Measurements from ENCODE around the gene NBAS.
"Not testable (repeated sequence)": the region's sequence is repeated elsewhere in the genome, so short reads cannot be mapped to it uniquely, and the experiment has no call there.

The NBAS gene

GRCh38 chr2:15251753-15252152 lies 309.4 kb downstream of the NBAS start:
- no peak for DNase-seq

DNA sequence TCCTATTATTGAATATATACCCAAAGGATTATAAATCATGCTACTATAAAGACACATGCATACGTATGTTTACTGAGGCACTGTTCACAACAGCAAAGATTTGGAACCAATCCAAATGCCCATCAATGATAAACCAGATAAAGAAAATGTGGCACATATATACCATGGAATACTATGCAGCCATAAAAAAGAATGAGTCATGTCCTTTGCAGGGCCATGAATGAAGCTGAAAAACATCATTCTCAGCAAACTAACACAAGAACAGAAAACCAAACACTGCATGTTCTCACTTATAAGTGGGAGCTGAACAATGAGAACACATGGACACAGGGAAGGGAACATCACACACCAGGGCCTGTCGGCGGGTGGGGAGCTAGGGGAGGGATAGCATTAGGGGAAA lies 310.2 kb downstream of the NBAS start:
- DNase-seq = not testable (repeated sequence)

DNA sequence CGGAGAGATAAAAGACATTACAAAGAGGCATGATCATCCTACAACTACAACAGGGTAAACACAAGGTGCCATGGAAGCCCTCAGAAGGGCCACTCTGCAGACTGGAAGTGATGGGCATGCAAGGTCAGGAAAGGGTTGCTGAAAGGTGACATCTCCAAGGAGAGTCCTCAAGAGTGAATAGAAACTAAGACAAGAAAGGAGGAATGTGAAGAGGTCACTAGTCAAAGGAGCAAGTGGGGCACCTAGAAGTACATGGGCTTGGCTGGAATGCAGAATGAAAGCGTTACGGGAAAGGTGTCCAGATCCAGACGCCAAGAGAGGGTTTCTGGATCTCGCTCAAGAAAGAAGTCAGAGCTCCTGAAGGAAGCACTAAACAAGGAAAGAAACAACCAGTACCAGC lies 314.3 kb downstream of the NBAS start:
- DNase-seq = no peak

DNA sequence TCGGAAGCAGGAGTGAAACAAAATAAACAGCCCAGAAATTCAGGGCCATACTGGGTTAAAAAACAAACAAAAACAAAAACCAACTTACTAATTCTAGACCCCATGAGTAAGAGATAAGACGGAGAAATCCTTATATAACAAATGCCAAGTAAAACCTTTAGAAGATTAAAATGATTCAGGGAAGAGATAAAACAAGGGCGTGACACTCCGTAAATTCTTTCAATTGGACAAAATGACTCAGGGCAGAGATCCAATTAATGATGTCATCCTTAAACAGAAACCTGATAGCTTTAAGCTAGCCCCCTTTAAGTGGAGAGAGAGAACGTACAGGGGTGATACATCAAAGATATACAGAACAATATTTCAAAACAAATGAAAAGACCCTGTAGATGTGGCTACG lies 317.4 kb downstream of the NBAS start:
- DNase-seq = peak; percentile 20

- DNase-seq = no peak
These were observed 318.1 kb downstream of the NBAS start for GRCh38 chr2:15242936-15243461.

- DNase-seq = no peak
These were observed 319.2 kb downstream of the NBAS start for GRCh38 chr2:15241929-15242328.

DNA sequence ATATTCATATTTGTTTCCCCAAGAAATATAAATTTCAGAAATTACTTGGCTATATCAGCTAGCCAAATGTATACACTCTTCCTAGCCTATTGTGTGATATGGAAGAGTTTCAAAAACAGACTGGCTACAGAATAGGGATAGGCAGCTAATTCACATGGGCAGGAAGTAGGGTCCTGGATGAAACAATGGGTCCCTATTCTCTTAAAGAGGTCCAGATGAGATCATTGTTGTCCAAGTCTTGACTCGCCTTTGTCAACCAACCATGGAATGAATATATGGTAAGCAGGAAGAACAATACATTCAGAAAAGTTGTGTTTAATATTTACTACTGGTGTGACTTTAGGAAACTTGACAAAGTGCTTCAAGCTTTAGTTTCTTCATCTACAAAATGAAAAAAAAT lies 319.9 kb downstream of the NBAS start:
- DNase-seq = no peak

DNA sequence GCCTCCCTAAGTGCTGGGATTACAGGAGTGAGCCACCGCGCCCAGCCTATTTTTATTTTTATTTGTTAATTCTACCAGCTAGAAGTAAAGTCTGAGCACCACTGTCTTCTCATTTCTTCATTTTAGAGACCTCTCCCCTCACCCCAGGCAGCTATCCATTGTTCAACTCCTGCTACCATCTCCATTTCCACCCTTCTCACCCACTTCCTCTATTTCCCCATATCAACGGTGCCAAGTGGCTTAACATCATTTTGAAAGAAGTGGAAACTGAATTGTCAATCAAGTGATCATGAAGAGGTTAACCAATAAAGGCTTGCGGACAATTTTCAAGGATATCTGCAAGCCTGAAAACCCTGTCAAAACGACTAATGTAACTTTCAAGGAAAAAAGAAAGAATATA lies 323.1 kb downstream of the NBAS start:
- no peak for DNase-seq

GRCh38 chr2:15230599-15231192 lies 330.4 kb downstream of the NBAS start:
- no peak for DNase-seq

GRCh38 chr2:15226661-15227060 lies 334.5 kb downstream of the NBAS start:
- DNase-seq = no peak

DNA sequence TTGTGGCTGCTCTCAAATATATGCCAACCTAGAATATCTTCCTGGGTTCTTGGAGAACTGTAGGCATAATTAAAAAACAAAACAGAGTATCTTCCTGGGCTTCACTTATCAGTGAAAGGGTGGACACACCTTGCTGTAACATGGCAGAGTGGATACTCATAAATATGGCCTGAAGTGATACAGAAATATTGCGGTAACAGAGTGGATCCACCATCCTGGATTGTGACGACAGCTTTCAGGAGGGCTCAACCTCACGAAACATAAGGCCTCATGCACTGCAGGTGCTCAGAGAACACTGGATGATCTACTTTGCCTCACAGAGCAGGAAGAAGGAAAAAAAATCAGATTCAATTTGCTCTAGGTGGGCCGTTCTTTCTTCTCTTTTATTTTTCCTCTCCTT lies 336.0 kb downstream of the NBAS start:
- DNase-seq = no peak

GRCh38 chr2:15224641-15225040 lies 336.5 kb downstream of the NBAS start:
- DNase-seq = no peak

DNA sequence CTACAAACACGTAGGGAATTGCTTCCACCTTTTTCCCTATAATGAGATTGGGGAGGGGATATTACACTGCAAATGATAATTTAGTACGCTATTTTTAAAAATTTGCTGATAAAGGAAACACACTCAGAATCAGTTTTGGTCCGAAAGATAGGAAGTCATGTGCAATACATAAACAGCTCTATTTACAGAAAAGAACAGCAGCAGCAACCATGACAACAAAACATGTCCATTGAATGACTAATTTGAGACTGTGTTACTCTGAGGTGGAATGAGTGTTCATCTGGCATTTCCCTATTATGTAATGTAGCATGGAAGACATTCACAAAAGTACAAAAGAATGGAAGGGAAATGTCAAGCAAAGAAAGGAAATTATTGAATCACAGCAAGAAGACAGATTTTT lies 337.2 kb downstream of the NBAS start:
- no peak for DNase-seq

DNA sequence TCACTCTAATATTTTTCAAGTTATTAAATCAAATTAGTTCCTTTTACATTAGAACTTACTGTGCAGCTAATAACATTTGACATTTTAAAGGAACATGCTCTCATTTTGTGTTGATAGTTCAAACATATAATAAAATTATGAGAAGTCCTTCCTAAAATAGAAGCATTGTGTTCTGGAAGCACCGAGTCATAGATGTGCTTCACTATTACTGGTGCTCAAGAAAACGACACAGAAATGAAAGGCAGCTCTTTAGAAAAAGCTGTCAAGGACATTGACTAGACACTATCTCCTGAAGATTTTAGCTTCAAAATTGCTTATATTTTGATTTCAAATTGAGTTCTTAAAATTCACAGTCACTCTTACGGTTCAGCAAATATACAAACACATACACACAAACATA lies 338.3 kb downstream of the NBAS start:
- no peak for DNase-seq

- no peak for DNase-seq
These were observed 340.5 kb downstream of the NBAS start for GRCh38 chr2:15220603-15221002.

DNA sequence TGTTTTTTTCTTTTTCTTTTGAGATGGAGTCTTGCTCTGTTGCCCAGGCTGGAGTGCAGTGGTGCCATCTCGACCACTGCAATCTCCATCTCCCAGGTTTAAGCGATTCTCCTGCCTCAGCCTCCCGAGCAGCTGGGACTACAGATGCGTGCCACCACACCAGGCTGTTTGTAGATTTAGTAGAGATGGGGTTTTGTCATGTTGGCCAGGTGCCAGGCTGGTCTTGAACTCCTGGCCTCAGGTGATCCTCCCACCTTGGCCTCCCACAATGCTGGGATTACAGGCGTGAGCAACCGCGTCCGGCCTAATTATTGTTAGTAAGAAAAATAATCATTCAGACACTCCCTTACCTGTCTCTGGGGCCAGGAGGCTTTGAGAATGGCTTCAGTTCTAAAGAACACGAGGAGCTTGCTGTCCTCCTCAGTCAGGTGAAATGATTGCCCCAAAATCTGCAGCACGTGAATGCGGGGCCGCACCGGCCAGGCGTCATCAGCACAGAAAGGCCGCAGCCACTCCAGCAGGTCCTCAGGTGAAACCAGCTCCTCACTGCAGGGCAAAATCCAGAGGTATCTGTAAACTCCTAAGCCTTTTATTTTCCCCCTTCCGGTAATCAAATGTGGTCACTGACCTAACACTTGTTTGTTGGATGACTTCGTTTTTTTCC lies 342.6 kb downstream of the NBAS start:
- no peak for DNase-seq

- no peak for DNase-seq
These were observed 348.9 kb downstream of the NBAS start for GRCh38 chr2:15212249-15212648.

DNA sequence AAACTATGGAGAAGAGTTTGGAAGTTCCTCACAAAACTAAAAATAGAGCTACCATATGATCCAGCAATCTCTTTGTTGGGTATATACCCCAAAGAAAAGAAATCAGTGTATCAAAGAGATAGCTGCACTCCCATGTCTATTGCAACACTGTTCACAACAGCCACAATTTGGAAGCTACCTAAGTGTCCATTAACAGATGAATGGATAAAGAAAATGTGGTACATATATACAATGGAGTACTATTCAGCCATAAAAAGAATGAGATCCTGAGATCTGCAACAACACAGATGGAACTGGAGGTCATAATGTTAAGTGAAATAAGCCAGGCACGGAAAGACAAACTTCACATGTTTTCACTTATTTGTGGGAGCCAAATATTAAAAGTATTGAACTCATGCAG lies 350.6 kb downstream of the NBAS start:
- not testable (repeated sequence) for DNase-seq

GRCh38 chr2:15206419-15206818 lies 354.7 kb downstream of the NBAS start:
- no peak for DNase-seq

DNA sequence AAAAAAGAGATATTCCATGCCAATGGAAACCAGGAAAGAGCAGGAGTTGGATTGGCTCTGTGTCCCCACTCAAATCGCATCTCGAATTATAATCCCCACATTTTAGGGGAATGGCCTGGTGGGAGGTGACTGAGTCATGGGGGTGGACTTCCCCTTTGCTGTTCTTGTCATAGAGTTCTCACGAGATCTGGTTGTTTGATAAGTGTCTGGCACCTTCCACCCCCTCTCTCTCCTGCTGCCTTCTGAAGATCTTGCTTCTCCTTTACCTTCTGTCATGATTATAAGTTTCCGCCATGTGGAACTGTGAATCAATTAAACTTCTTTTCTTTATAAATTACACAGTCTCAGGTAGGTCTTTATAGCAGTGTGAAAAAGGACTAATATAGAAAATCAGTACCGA lies 355.6 kb downstream of the NBAS start:
- no peak for DNase-seq

- DNase-seq = no peak
These were observed 360.1 kb downstream of the NBAS start for GRCh38 chr2:15201009-15201408.

DNA sequence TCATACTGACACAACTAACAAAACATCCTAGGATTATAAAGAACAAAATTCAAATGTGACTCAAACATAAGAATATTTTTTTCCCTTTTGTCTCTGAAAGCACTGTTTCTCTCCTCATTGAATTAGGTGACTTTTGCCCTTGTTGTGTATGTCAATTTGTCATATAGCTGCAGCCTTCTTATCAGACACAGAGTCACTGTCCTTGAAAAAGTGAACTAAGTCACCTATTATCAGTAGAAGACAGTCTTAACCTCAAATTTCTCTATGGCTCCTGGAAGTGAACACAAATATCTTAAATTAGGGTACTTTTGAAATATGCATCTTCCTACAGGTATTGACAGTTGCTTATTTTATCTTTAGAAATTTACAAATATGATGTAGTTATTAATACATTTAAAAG lies 360.6 kb downstream of the NBAS start:
- no peak for DNase-seq

GRCh38 chr2:15198051-15198450 lies 363.1 kb downstream of the NBAS start:
- DNase-seq = no peak

- DNase-seq = no peak
These were observed 365.3 kb downstream of the NBAS start for GRCh38 chr2:15195813-15196212.

DNA sequence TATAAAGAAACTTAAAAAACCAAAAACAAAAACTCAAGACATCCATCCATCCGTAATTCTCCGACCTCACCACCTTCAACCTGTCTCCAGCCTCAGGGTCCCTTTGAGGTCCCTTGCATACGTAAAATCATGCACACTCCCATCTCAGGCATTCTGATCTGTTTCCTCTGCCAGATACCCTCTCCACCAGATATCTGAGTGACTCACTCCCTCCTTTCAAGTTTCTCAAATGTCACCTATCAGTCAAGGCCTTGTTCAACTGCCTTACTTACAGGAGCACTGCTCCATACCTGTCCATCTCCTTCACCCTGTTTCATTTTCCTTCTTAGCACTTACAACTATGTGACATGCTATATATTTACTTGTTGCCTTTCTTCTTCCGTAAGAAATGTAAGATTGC lies 369.3 kb downstream of the NBAS start:
- DNase-seq = no peak

All from eye (tissue), 1 donor.